Measurements from ENCODE around the gene TRPM2.
"Not testable (repeated sequence)": the region's sequence is repeated elsewhere in the genome, so short reads cannot be mapped to it uniquely, and the experiment has no call there.

The TRPM2 gene

GRCh38 chr21:44414291-44415072, 61.1 kb downstream of the TRPM2 start:
- no peak for DNase-seq (ENCODE audit: low spot score)

- no peak for DNase-seq (ENCODE audit: low spot score)
These were observed 61.9 kb downstream of the TRPM2 start for GRCh38 chr21:44415073-44416025.

- DNase-seq (ENCODE audit: low spot score), result no peak
These were observed 62.8 kb downstream of the TRPM2 start for GRCh38 chr21:44416193-44416592.

- not testable (repeated sequence) for DNase-seq (ENCODE audit: low spot score)
These were observed 64.2 kb downstream of the TRPM2 start for GRCh38 chr21:44417621-44418107.

GRCh38 chr21:44418108-44418875, 64.9 kb downstream of the TRPM2 start:
- no peak for DNase-seq (ENCODE audit: low spot score)

GRCh38 chr21:44418876-44419230, 65.4 kb downstream of the TRPM2 start:
- no peak for DNase-seq (ENCODE audit: low spot score)

GRCh38 chr21:44419679-44420078, 66.3 kb downstream of the TRPM2 start:
- no peak for DNase-seq (ENCODE audit: low spot score)

GRCh38 chr21:44420416-44421205, 67.2 kb downstream of the TRPM2 start:
- DNase-seq (ENCODE audit: low spot score), result no peak

- no peak for DNase-seq (ENCODE audit: low spot score)
These were observed 68.8 kb downstream of the TRPM2 start for GRCh38 chr21:44421901-44422840.

- DNase-seq (ENCODE audit: low spot score), result no peak
These were observed 69.9 kb downstream of the TRPM2 start for GRCh38 chr21:44423312-44423821.

- no peak for DNase-seq (ENCODE audit: low spot score)
These were observed 70.7 kb downstream of the TRPM2 start for GRCh38 chr21:44423941-44424607.

- DNase-seq (ENCODE audit: low spot score), result no peak
These were observed 71.3 kb downstream of the TRPM2 start for GRCh38 chr21:44424608-44425306.

GRCh38 chr21:44425307-44425894, 72.0 kb downstream of the TRPM2 start:
- no peak for DNase-seq (ENCODE audit: low spot score)

- no peak for DNase-seq (ENCODE audit: low spot score)
These were observed 72.7 kb downstream of the TRPM2 start for GRCh38 chr21:44425895-44426662.

GRCh38 chr21:44426663-44427191, 73.3 kb downstream of the TRPM2 start:
- DNase-seq (ENCODE audit: low spot score), result no peak

GRCh38 chr21:44427241-44428120, 74.1 kb downstream of the TRPM2 start:
- DNase-seq (ENCODE audit: low spot score), result no peak

Measured in SK-N-DZ (cell line).